Left forelimb (tissue), 1 donor: ENCODE results near the gene PRR35.
A peak's percentile ranks its signal among the peaks of the same experiment; 100 is the strongest.

Source experiments
- DNase-seq: peaks from one replicate; pipeline ENCODE4 v3.0.0-alpha.2; 2018; ENCODE audit warnings: low spot score

The PRR35 gene

GRCh38 chr16:564690-565418 lies 4.7 kb downstream of the PRR35 start:
- no peak for DNase-seq

DNA sequence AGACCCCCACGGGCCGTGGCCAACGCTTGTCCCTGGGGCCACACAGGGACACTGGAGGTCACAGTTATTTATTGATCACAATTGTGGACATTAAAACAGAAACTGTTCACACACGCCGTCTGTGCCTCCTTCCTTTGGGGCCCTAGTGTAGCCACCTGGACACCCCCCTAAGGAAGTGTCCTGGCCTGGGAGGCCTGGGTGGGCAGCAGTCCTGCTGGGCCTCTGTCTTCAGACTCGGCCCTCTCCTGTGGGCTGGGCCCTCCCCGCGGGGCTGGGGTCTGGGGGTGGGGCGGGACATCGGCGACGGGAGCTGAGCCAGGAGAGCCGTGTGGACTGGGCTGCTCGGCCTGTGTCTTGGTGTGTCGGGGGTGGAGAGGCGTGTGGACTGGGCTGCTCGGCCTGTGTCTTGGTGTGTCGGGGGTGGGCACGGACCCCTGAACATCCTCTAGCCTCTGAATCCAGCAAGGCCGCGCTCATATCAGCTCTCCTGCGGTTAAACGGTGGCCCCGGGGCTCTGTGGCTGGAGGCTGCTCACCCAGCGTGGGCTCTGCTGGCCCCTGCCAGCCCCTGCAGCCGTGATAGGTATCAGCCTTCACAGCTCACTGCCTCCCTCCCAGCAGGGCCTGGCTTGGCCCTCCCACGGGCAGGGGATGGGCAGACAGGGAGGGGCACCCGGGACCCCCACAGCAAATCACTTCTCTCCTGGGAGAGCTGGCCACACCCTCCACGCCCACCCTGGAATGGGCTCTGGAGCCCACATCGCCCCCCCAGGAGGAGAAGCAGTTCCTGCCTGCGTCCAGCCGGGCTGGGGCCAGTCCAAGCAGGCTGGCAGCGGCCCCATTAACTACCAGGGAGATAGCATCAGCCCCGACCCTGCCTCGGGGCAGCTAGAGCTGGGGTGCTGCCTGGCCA lies 5.5 kb downstream of the PRR35 start:
- DNase-seq: no peak

GRCh38 chr16:566475-567372 lies 6.5 kb downstream of the PRR35 start, which contains the start of gene NHLRC4:
Gene NHLRC4 (plus strand): TSS chr16:567005. CDS start chr16:568048, 1,043 bp downstream.
- no peak for DNase-seq

DNA sequence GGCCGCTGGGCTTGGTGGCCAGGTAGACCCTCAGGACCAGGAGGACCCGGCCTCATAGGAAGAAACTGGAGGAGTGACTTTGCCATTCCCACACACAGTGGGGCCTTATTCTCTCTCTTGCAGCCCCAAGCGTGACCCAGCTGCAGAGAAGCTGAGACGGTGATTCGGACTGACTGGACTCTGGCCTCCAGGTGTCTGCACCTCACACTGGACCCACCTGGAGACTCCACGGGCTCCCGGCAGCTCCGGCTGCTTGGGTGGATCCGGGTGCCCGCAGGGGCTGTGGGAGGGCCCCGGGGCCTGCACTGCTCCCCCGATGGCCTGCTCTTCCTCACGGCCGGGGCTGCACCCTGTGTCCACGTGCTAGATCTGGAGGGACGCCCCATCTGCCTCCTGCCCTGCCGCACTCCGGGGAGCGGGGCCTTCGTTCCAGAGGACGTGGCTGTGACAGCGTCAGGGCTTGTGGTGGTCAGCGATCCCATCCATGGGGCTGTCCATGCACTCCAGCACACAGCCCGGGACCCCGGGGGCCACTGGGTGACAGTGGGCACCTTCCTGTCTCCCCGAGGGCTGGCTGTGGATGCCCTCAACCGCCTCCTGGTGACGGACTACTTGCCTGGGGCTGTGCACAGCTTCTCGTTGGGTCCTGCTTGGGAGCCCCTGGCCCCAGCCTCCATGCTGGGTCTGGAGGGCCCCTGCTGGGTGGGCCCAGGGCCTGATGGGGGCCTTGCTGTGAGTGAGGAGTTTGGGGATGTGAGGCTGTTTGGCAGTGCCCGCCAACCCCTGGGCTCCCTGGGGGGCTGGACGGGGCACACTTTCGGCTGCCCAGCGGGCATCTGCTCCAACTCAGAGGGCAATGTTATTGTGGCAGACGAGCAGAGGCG lies 7.4 kb downstream of the PRR35 start:
- no peak for DNase-seq

DNA sequence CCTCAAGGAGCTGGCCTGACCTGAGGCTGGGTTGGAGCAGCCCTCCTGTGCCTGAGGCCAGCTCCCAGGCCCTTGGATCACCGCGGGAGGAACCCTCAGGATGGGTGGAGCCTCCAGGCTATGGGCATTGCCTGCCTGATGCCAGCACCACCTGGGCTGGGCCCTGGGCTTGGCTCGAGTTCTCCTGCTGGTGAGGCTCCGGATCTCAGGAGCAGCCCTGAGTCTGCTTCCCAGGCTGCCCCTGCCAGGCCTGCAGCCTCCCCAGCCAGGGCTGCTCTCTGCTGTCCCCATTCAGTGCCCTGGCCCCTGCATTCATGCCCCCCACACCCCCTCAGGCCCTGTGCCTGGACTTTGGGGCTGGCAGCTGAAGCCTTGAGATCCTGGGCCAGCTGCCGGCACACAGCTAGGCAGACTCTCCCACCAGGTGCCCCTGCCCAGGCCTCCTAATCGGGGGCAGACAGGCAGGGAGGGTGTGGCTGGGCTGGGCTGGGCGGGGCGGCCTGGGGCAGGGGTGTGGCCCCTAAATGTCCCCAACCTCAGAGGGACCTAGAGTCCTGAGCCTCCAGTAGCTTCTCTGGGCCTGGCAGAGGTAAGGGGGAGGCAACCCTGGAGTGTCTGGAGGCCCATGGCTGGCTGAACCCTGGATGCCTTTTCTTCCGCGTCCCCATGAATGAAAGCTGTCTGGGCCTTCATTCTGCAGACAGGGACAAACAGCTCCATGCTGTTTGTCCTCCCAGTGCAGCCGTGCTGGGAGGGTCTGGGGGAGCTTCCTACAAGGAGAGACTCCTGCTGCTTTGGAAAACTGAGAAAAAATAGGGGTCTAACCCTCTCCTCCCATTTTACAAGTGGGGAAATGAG lies 8.4 kb downstream of the PRR35 start:
- DNase-seq: no peak

DNA sequence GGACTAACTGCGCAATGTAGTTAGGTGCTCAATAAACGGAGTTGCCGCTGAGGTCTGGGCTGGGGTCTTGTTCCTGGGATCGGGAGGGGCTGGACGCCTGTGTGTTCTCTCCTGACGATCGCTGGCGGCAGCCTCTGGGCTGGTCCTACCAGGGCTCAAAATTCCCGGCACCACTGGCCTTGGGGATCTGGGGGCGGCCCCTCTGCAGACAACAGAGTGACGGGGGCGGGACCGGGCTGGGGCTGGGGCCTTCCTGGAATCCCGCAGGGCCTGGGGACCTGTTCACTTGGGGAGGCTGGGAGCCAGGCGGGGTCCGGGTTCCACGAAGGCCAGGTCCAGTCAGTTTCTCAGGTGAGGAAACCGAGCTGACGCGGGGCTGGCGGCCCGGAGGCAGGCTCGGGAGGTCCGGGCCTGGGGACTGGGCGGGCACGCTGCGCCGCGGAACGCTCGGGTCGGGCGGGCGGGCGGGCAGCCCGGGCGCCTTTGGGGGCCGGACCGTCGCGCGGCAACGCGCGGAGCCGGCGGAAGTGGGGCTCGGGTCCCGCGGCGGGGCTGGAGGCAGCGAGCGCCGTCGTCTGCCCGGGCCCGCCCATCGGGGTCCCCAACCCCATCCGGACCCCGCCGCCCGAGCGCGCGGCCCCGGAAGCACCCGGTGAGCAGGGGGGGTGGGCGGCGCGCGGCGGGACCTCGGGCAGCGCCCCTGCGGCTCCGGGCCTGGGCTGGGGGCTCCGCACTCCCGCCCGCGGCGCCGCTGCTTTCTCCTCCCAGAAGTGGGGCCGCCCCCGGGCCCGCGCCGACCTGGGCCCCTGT lies 9.5 kb downstream of the PRR35 start, which contains the start of gene PIGQ:
PIGQ (plus strand) TSS at position 524 of the 810 bp plus-strand sequence. CDS start 4,107 bp downstream, outside the sequence.
- DNase-seq: peak; percentile 87

DNA sequence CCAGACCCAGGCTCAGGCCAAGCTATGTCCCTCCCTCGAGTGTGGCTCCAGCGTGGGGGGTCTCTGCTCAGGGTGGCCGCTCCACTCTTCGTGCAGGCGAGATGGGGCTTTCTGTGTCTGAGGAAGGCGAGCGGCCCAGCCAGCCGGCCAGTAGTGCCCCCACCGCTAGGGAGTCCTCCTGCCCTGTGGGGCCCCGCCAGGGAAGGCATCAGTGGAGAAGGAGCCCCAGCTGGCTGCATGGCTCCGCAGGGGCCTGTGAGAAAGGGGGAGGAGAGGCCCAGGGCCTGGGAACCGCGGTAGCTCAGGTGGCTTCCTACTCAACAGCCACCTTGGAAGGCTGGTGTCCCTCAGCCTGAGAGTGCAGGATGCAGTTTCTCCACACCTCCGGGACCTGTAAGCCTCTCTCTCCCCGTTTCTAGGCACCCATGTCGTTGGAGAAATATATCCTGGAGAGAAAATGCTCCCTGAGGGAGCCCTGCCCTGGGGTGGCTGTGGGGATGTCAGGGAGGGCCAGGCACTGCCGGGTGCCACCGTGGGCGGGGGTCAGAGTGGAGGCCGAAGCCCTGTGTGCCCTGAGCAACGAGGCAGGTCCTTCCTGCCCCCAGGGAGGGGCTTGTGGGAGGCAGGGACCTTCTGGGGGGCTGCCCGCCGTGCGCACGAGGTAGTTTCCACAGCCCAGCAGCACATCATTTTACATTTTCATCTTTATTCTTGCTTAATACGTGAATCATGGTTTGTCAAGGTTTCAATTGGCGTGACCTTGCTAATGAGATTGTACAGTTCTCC lies 12.9 kb downstream of the PRR35 start:
- DNase-seq: no peak

- no peak for DNase-seq
Measured at GRCh38 chr16:574021-574760, 14.0 kb downstream of the PRR35 start.

DNA sequence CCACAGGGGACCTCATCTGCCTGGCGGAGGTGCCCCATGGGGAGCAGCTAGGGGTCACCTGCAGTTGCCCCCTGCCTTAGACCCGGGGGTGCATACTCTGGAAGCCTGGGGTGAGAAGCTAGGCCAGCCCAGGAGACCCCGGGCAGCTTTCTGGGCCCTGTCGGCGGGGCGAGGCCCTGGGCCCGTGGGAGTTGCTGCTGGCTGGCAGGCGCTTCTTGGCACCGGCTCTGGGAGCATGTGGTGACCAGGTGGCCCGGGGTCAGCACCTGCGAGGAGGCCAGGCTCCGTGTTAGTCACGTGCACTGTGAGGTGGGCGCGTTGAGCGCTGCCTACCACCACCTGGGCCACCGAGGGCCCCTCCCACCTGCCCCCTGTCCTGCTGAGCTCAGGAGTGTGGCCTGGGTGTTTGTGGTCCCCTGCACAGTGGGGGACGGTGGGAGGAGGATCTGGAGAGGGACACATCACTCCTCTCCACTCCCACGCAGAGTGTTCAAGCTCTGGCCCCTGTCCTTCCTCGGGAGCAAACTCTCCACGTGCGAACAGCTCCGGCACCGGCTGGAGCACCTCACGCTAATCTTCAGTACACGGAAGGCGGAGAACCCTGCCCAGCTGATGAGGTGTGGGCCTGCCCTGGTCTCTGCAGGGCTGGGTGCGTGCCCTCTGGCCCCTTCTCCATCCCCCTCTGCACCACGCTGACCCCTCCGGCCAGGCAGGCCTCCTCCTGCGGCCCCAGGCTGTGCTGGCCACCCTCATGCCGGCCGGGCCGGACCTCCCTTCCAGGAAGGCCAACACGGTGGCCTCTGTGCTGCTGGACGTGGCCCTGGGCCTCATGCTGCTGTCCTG lies 15.4 kb downstream of the PRR35 start:
- no peak for DNase-seq

GRCh38 chr16:576197-576822 lies 16.1 kb downstream of the PRR35 start:
- DNase-seq: no peak

GRCh38 chr16:576823-577201 lies 16.6 kb downstream of the PRR35 start:
- DNase-seq: no peak

DNA sequence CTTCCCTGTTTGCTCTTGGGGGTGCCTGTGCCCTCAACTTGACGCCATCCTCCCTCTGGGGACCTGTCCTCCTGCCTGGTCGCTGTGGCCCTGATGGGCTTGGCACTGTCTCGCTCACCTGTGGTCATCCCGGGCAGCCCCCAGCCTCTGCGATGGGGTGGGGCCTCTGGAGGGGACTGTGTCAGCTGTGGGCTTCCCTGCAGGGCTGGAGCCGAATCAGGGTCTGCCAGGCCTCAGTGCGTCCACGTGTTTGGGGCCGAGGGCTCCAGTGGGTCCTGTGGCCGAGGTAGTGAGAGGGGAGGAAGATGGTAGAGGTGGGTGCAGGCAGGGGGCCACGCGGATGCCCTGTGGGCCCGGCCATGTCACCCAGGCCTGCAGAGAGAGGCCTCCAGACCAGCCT lies 17.6 kb downstream of the PRR35 start:
- no peak for DNase-seq

- DNase-seq: no peak
Measured at GRCh38 chr16:578232-578869, 18.2 kb downstream of the PRR35 start.

- no peak for DNase-seq
Measured at GRCh38 chr16:578870-579405, 18.7 kb downstream of the PRR35 start.
